ENCODE measurements around the gene NUDT5. TPM values are rescaled to one million over a fixed set of nuclear protein-coding genes. Genes with fewer than 3 reads are reported as not detected.

NUDT5 gene
- total and polyA plus RNA-seq, 2 of the 13 experiments (the other 11 are each of a cell fraction or from before 2014, with no cell fraction given): 79.6 to 134 TPM

DNA sequence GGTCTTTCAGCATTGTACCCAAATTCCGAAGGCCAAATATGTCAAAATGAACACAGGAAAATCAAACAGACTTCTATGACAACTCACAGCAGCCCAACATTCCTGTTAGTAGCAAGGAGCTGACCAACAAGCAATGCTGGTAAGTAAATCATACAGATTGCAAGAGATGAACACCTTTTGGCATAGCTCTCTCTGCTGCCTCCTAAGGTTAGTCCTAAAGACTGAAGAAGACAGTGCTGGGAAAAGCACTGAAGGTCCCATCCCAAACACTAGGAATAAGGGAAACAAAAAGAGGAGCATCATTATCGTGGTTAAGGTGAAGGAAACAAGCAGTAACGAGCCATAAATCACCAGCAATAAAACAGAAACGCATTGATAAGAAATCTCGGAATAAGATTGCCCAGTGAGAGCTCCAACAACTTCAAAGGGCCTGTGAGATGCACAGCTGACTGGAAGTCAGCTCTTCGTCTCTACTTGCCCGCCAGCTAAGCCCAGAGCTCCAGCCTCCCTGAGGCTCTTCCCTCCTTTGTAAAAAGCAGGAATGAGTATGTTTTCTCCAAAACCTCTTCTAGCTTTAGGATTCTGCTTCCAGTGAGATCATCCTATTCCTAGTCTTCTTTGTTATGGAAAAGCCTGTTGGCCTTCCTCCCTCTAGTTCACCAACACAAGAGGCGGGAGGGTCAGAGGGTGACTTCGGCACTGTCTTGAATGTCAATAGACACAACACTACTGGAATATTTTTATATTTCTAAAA is 15.3 kb downstream of the NUDT5 start:
- peaks cover 14 to 52% of the 10 kb centered on the region in 2 experiments for H3K36me3 ChIP-seq (replicated peaks in 1 of 2; ENCODE audit: control insufficient read depth in 1 of 2, insufficient read depth in 2 of 2, low read length in 2 of 2)
- H3K27me3 ChIP-seq (ENCODE audit: control insufficient read depth in 1 of 2, insufficient read depth in 2 of 2, low read length in 2 of 2): no peaks in the 10 kb centered on the region; a peak in 1 of 5 replicates
- TF ChIP-seq, protein P1, sequence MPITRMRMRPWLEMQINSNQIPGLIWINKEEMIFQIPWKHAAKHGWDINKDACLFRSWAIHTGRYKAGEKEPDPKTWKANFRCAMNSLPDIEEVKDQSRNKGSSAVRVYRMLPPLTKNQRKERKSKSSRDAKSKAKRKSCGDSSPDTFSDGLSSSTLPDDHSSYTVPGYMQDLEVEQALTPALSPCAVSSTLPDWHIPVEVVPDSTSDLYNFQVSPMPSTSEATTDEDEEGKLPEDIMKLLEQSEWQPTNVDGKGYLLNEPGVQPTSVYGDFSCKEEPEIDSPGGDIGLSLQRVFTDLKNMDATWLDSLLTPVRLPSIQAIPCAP (CRISPR knock-in tag; IDR thresholded peaks at IDR 0.05; ENCODE audit: low read depth): no peak
- no peak for TF ChIP-seq MAFK (conservative IDR thresholded peaks at IDR 0.05 in 1 of 2, IDR thresholded peaks at IDR 0.05 in 1 of 2; ENCODE audit: low read length in 2 of 2)
- TF ChIP-seq RFXANK (CRISPR knock-in tag; IDR thresholded peaks at IDR 0.05): no peak
- TF ChIP-seq ZNF20 (CRISPR knock-in tag; IDR thresholded peaks at IDR 0.05): no peak
- TF ChIP-seq BHLHE40 (IDR thresholded peaks at IDR 0.05; ENCODE audit: low read length): no peak
- TF ChIP-seq ZBTB4 (CRISPR knock-in tag; IDR thresholded peaks at IDR 0.05; ENCODE audit: borderline replicate concordance): no peak
- no peak for TF ChIP-seq TERF1 (CRISPR knock-in tag; IDR thresholded peaks at IDR 0.05)
- TF ChIP-seq RCOR2 (CRISPR knock-in tag; IDR thresholded peaks at IDR 0.05): no peak
- no peak for TF ChIP-seq ZNF317 (CRISPR knock-in tag; IDR thresholded peaks at IDR 0.05)
- TF ChIP-seq DNMT1 (CRISPR knock-in tag; IDR thresholded peaks at IDR 0.05): no peak
- TF ChIP-seq, protein P2, sequence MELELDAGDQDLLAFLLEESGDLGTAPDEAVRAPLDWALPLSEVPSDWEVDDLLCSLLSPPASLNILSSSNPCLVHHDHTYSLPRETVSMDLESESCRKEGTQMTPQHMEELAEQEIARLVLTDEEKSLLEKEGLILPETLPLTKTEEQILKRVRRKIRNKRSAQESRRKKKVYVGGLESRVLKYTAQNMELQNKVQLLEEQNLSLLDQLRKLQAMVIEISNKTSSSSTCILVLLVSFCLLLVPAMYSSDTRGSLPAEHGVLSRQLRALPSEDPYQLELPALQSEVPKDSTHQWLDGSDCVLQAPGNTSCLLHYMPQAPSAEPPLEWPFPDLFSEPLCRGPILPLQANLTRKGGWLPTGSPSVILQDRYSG (CRISPR knock-in tag; IDR thresholded peaks at IDR 0.05): no peak
- TF ChIP-seq ZNF703 (CRISPR knock-in tag; IDR thresholded peaks at IDR 0.05; ENCODE audit: borderline replicate concordance): no peak
- no peak for TF ChIP-seq JUND (CRISPR knock-in tag; IDR thresholded peaks at IDR 0.05)
- no peak for TF ChIP-seq BRF2 (CRISPR knock-in tag; IDR thresholded peaks at IDR 0.05)
- TF ChIP-seq ZNF138 (CRISPR knock-in tag; IDR thresholded peaks at IDR 0.05; ENCODE audit: low read depth): no peak

More for the DNA sequence above, 15.3 kb downstream of the NUDT5 start:
- Histone ChIP-seq H3K9ac (ENCODE audit: insufficient read depth, low read depth, low read length) (no peak overlapping the region), H3K9me3 (ENCODE audit: low read length) (no peaks in the 10 kb centered on the region), H3K4me1 (ENCODE audit: insufficient read depth, low read length) (no peaks in the 10 kb centered on the region), H3K4me3 (replicated peaks in 1 of 3; ENCODE audit: insufficient read depth in 1 of 3, low read depth in 2 of 3, low read length in 3 of 3) (no peak overlapping the region), H3K79me2 (ENCODE audit: insufficient read depth, low read length) (no peaks in the 10 kb centered on the region), H2AFZ (ENCODE audit: low read length) (no peak overlapping the region), H3K27ac (ENCODE audit: extremely low read length, insufficient read depth, low read length) (no peak overlapping the region), H3K4me2 (ENCODE audit: low read depth, low read length) (no peak overlapping the region), H4K20me1 (ENCODE audit: insufficient read depth, low read length) (no peaks in the 10 kb centered on the region)
- no TSS peak for BruUV-seq (replicated peaks)
- no peak for DNase-seq (ENCODE audit: low spot score)
- CTCF ChIA-PET (ENCODE audit: low intra/inter-chr PET ratio, low total read pairs): no interaction called here
- 90% methylated on average over 9 of the region's 9 CpGs for WGBS (ENCODE audit: low lambda C conversion rate)
- intact Hi-C loops (cut with micrococcal nuclease; ENCODE audit: unreplicated experiment) (no loop called here), in situ Hi-C loops (cut with HindIII; ENCODE audit: extremely low pct_ligation_motif_present, low pct_unique_long_range_greater_than_20kb) (no loop called here)
- no peak for ATAC-seq
- FAIRE-seq: no peak
- POLR2A ChIA-PET: no interaction called here

Data from HepG2 (cell line).